Retinal pigment epithelial cell (primary cell): ENCODE results near the gene RYR2.
"Not testable (repeated sequence)": the region's sequence is repeated elsewhere in the genome, so short reads cannot be mapped to it uniquely, and the experiment has no call there.

Experiments used
- DNase-seq: peaks from one replicate; pipeline ENCODE4 v3.0.0-alpha.2; 2010; ENCODE audit warnings: low read depth
- H3K4me3 ChIP-seq: 2 replicates; pipeline ENCODE4 v1.5.1; 2011; ENCODE audit warnings: mild to moderate bottlenecking, low read length, control low read depth, moderate library complexity
- CTCF ChIP-seq: conservative IDR thresholded peaks from 2 replicates; pipeline ENCODE4 v1.5.1; 2011; ENCODE audit warnings: low read depth, low read length, control low read depth, inconsistent platforms

The RYR2 gene

GRCh38 chr1:237138551-237138950 lies 96.6 kb downstream of the RYR2 start:
- no peak for DNase-seq
- H3K4me3 ChIP-seq = no peak overlapping the region
- TF ChIP-seq CTCF = no peak

- H3K4me3 ChIP-seq = no peak overlapping the region
- DNase-seq = no peak
- no peak for TF ChIP-seq CTCF
Observed at GRCh38 chr1:237139732-237140131, 97.7 kb downstream of the RYR2 start.

- no peak for DNase-seq
- no peak for TF ChIP-seq CTCF
- H3K4me3 ChIP-seq = no peak overlapping the region
Observed at GRCh38 chr1:237140986-237141385, 99.0 kb downstream of the RYR2 start.

GRCh38 chr1:237141502-237141901 lies 99.5 kb downstream of the RYR2 start:
- H3K4me3 ChIP-seq = no peak overlapping the region
- no peak for DNase-seq
- TF ChIP-seq CTCF = no peak

GRCh38 chr1:237145379-237146135 lies 103.6 kb downstream of the RYR2 start:
- TF ChIP-seq CTCF = no peak
- DNase-seq = no peak

GRCh38 chr1:237146241-237146640 lies 104.3 kb downstream of the RYR2 start:
- TF ChIP-seq CTCF = no peak
- DNase-seq = no peak

More at GRCh38 chr1:237145379-237146135, 103.6 kb downstream of the RYR2 start:
- no peak overlapping the region for H3K4me3 ChIP-seq

GRCh38 chr1:237149857-237150256 lies 107.9 kb downstream of the RYR2 start:
- H3K4me3 ChIP-seq = no peak overlapping the region
- DNase-seq = no peak
- TF ChIP-seq CTCF = no peak

More at GRCh38 chr1:237146241-237146640, 104.3 kb downstream of the RYR2 start:
- no peak overlapping the region for H3K4me3 ChIP-seq

GRCh38 chr1:237151979-237152378 lies 110.0 kb downstream of the RYR2 start:
- H3K4me3 ChIP-seq, DNase-seq: not testable (repeated sequence)
